Dendritic cell treated with granulocyte-macrophage colony-stimulating factor and Interleukin-4, amounts not matched to agents 40 ng/mL and 50 ng/mL, for 4 days (primary cell): ENCODE results near the gene TMEM109.
A peak's percentile ranks its signal among the peaks of the same experiment; 100 is the strongest.

ENCODE experiments used
- H3K27ac Mint-ChIP-seq: one replicate; pipeline ENCODE4 v1.8.0; 2022; ENCODE audit warnings: mild to moderate bottlenecking, mixed read lengths
- H3K27me3 Mint-ChIP-seq: one replicate; pipeline ENCODE4 v1.8.0; 2022; ENCODE audit warnings: mild to moderate bottlenecking, mixed read lengths
- H3K36me3 Mint-ChIP-seq: one replicate; pipeline ENCODE4 v1.8.0; 2022; ENCODE audit warnings: low read depth, mixed read lengths
- H3K4me1 Mint-ChIP-seq: one replicate; pipeline ENCODE4 v1.8.0; 2022; ENCODE audit warnings: low read depth, mixed read lengths
- H3K4me3 Mint-ChIP-seq: one replicate; pipeline ENCODE4 v1.8.0; 2022; ENCODE audit warnings: mild to moderate bottlenecking, moderate library complexity, mixed read lengths
- H3K9me3 Mint-ChIP-seq: one replicate; pipeline ENCODE4 v1.8.0; 2022; ENCODE audit warnings: mixed read lengths
- intact Hi-C: fragments of 100-400 bp; cut with micrococcal nuclease; formaldehyde crosslinking; loops from one replicate; pipeline ENCODE4 v1.15.0; 2022

Gene TMEM109

GRCh38 chr11:60953781-60954180, 39.8 kb downstream of the TMEM109 start:
- Mint-ChIP-seq H3K27me3 (peaks cover 17% of the 10 kb centered on the region), H3K4me1 (peaks cover 64% of the 10 kb centered on the region), H3K9me3 (no peaks in the 10 kb centered on the region), H3K36me3 (peaks cover 36% of the 10 kb centered on the region), H3K4me3 (peak overlapping the region; percentile 41), H3K27ac (peak overlapping the region; percentile 99)
- intact Hi-C loops: loop anchor here (2.0 to 5.0 kb wide), 3 partner anchors 17 to 174 kb away; partner anchors contain the start of genes CD6 and TMEM109

DNA sequence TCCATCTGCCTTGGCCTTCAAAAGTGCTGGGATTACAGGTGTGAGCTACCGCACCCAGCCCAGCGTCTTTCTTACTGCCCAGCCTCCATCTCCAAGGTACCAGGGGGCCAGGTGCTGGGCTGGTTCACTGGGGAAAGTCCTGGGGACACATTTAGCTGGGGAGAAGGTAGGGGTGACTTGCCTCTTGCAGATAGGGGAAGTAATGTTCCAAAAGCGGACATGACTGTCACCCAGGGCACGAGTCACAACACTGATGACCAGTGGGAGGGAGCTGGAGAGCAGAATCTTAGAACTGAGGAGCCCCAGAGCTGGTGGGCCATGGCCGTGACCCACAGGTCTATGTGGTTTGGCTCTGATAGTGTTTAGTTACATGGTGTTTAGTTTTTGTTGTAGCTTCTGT, 40.5 kb downstream of the TMEM109 start:
- H3K9me3 Mint-ChIP-seq: no peaks in the 10 kb centered on the region
- peaks cover 18% of the 10 kb centered on the region for H3K27me3 Mint-ChIP-seq
- H3K4me1 Mint-ChIP-seq: peaks cover 58% of the 10 kb centered on the region
- peaks cover 30% of the 10 kb centered on the region for H3K36me3 Mint-ChIP-seq
- H3K27ac Mint-ChIP-seq: peak overlapping the region; percentile 99
- intact Hi-C loops: loop anchor here (5.0 kb wide), 2 partner anchors 42 to 173 kb away; partner anchors contain the start of gene TMEM109
- no peak overlapping the region for H3K4me3 Mint-ChIP-seq

DNA sequence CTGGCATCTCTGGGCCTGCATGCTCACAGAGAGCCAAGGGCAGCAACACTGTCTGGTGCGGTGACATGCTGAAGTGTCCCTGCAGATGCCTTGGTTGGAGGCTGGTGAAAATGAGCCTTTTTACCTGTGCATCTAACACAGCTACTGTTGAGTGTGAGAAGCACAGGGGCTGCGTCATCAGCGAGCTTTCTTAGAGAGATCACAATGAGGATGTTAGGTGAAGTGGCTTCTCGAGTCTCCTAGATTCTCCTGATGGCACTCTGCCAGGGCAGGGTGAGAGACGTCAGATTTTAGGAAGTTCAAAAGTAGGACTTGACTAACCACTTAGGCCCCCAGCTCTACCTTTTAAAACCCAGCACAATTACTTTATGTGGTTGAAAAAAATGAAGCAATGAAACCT, 41.6 kb downstream of the TMEM109 start:
- H3K4me3 Mint-ChIP-seq: no peak overlapping the region
- intact Hi-C loops: no loop called here
- no peaks in the 10 kb centered on the region for H3K9me3 Mint-ChIP-seq
- peaks cover 58% of the 10 kb centered on the region for H3K4me1 Mint-ChIP-seq
- peaks cover 18% of the 10 kb centered on the region for H3K36me3 Mint-ChIP-seq
- H3K27ac Mint-ChIP-seq: peak overlapping the region; percentile 99
- H3K27me3 Mint-ChIP-seq: peaks cover 30% of the 10 kb centered on the region

DNA sequence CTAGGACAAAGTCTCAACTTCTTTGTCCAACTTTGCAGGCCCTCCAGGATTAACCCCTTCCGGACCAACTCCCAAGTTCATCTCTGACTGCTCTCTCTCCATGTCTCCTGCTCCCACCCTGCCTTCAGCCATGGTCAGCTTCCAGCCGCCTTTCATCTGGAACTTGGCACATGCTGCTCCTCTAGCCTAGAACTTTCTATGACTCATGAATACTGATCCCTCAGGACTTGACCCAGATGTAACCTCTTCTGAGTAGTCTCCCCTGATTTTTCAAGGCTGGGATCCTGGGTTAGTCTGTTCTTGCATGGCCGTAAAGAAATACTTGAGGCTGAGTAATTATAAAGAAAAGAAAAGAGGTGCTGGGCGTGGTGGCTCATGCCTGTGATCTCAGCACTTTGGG, 43.2 kb downstream of the TMEM109 start:
- intact Hi-C loops: no loop called here
- Mint-ChIP-seq H3K27me3 (peaks cover 36% of the 10 kb centered on the region), H3K9me3 (no peaks in the 10 kb centered on the region), H3K27ac (peak overlapping the region; percentile 37), H3K4me3 (no peak overlapping the region), H3K36me3 (peaks cover 3% of the 10 kb centered on the region), H3K4me1 (peaks cover 56% of the 10 kb centered on the region)

- peaks cover 34% of the 10 kb centered on the region for H3K4me1 Mint-ChIP-seq
- H3K9me3 Mint-ChIP-seq: no peaks in the 10 kb centered on the region
- peaks cover 36% of the 10 kb centered on the region for H3K27me3 Mint-ChIP-seq
- H3K36me3 Mint-ChIP-seq: no peaks in the 10 kb centered on the region
- H3K4me3 Mint-ChIP-seq: no peak overlapping the region
- intact Hi-C loops: no loop called here
- H3K27ac Mint-ChIP-seq: no peak overlapping the region
Measured at GRCh38 chr11:60959431-60959830, 45.5 kb downstream of the TMEM109 start.

DNA sequence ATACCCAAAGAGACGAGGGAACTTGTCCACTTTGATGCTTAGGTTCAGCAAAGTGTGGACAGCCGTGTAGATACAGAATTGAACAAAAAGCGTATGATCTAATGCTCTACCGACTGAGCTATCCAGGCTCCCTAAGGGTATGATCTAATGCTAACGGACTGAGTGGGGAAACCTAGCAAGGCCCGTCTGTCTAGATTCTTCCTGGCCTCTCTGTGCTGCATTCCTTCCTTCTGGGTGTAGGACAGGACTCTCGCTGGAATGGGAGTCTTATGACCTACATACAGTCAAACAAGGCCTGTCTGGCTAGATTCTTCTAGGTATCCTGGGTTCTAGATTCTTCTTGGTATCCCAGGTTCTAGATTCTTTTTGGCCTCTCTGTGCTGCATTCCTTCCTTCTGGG, 46.4 kb downstream of the TMEM109 start:
- intact Hi-C loops: no loop called here
- Mint-ChIP-seq H3K4me1 (peaks cover 30% of the 10 kb centered on the region), H3K36me3 (no peaks in the 10 kb centered on the region), H3K27me3 (peaks cover 36% of the 10 kb centered on the region), H3K9me3 (no peaks in the 10 kb centered on the region), H3K4me3 (no peak overlapping the region), H3K27ac (no peak overlapping the region)

DNA sequence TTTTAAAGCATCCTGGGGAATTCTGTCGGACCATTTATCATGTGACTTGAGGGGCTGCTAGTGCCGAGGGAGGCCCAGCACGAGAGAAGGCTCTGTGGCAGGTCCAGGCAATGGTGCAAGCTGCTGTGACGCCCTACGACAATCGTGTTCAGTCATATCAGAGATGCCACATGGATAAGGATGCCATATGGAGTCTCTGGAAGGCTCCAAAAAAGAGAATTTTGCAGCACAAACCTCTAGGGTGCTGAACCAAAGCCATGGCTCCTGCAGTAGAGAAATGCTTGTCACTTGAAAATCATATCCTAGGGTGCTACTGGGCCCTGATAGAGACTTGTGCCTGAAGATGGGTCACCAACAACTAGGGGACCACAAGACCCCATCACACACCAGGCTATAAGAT, 50.8 kb downstream of the TMEM109 start:
- intact Hi-C loops: no loop called here
- no peak overlapping the region for H3K4me3 Mint-ChIP-seq
- peaks cover 22% of the 10 kb centered on the region for H3K4me1 Mint-ChIP-seq
- H3K36me3 Mint-ChIP-seq: peaks cover 12% of the 10 kb centered on the region
- H3K9me3 Mint-ChIP-seq: peaks cover 28% of the 10 kb centered on the region
- H3K27me3 Mint-ChIP-seq: peaks cover 19% of the 10 kb centered on the region
- no peak overlapping the region for H3K27ac Mint-ChIP-seq

DNA sequence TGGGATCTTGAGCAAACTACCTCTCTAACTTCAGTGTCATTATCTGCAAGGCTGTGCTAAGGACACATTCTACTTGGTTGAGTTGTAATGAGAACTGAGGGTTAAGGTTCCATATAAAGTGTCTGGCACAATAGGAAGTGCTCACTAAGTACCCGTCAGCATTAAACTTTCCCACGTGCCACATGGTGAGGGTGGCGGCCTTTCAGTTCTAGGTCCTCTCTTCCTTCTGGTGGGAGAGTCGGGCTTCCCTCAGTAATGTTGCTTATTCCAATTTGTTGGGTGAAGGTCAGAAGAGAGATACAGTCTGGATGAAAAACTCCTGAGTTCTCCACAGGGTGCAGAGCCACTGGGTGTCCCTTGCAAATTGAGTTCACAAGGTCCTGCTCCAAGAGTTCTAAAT, 52.9 kb downstream of the TMEM109 start:
- Mint-ChIP-seq H3K27ac (peak overlapping the region; percentile 45), H3K4me3 (no peak overlapping the region), H3K27me3 (peaks cover 21% of the 10 kb centered on the region), H3K36me3 (peaks cover 12% of the 10 kb centered on the region), H3K4me1 (peaks cover 41% of the 10 kb centered on the region), H3K9me3 (peaks cover 28% of the 10 kb centered on the region)
- intact Hi-C loops: no loop called here

DNA sequence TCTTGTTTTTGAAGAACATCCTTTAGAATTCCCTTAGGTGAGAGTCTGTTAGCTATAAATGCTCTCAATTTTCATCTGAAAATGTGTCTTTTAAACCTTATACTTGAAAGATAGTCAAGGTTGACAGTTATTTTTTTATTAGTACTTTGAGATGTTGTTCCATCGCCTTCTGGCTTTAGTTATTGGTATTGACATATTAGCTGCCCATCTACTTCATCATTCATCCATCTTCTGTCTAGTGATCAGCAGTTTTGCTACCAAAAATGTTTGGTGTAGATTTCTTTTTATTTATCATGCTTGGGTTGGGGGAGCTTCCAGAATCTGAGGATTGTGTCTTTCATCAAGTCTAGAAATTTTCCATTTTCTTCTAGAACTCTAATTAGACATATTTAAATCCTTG, 54.3 kb downstream of the TMEM109 start:
- H3K9me3 Mint-ChIP-seq: peaks cover 28% of the 10 kb centered on the region
- peaks cover 33% of the 10 kb centered on the region for H3K27me3 Mint-ChIP-seq
- H3K4me3 Mint-ChIP-seq: no peak overlapping the region
- intact Hi-C loops: no loop called here
- peaks cover 41% of the 10 kb centered on the region for H3K4me1 Mint-ChIP-seq
- H3K27ac Mint-ChIP-seq: no peak overlapping the region
- H3K36me3 Mint-ChIP-seq: peaks cover 12% of the 10 kb centered on the region

DNA sequence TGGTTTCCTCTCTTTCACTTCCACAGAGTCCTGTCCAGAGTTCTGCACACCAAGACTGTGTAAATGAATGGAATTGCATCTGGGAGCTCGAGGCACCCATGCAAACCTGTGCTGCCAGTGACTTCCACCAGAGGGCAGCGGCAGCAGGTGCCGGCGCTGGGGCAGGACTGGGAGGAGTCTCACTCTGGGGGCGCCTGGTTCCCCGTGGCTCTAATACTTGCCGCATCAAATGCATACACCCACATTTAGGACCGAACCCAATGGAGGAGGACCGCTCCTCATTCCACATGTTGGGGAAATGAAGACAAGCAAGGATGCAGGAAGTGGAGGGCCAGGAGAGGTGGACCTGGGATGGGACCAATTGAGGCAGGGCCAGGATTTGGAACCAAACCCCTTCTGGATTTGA, 56.4 kb downstream of the TMEM109 start:
- H3K36me3 Mint-ChIP-seq: peaks cover 12% of the 10 kb centered on the region
- no peak overlapping the region for H3K27ac Mint-ChIP-seq
- H3K4me1 Mint-ChIP-seq: peaks cover 48% of the 10 kb centered on the region
- intact Hi-C loops: loop anchor here (1.0 to 2.0 kb wide), 2 partner anchors 18 to 159 kb away; partner anchors contain the start of gene SLC15A3
- peaks cover 36% of the 10 kb centered on the region for H3K27me3 Mint-ChIP-seq
- H3K9me3 Mint-ChIP-seq: peaks cover 28% of the 10 kb centered on the region
- H3K4me3 Mint-ChIP-seq: no peak overlapping the region

DNA sequence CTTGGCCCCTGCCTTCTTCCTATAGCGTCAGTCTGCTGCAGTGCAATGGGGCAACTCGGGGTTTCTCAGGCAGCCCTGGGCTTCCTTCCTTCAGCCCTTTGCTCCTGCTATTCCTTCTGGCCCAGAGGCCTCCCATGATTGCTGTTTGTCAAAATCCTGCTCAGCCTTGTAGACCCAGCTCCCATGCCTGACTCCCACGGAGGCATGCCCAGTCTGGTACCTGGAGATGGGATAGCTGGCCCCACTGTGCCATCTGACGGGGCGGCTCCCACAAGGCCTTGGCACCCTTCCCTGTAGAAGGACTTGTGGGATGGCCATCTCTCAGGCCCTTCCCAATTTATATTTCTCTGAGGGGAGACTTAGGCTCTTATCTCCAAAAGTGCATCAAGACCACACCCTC, 56.9 kb downstream of the TMEM109 start:
- peaks cover 12% of the 10 kb centered on the region for H3K36me3 Mint-ChIP-seq
- intact Hi-C loops: loop anchor here (1.0 to 2.0 kb wide), 2 partner anchors 18 to 158 kb away; partner anchors contain the start of gene SLC15A3
- peaks cover 28% of the 10 kb centered on the region for H3K9me3 Mint-ChIP-seq
- H3K4me1 Mint-ChIP-seq: peaks cover 43% of the 10 kb centered on the region
- H3K27me3 Mint-ChIP-seq: peaks cover 34% of the 10 kb centered on the region
- no peak overlapping the region for H3K27ac Mint-ChIP-seq
- H3K4me3 Mint-ChIP-seq: no peak overlapping the region

DNA sequence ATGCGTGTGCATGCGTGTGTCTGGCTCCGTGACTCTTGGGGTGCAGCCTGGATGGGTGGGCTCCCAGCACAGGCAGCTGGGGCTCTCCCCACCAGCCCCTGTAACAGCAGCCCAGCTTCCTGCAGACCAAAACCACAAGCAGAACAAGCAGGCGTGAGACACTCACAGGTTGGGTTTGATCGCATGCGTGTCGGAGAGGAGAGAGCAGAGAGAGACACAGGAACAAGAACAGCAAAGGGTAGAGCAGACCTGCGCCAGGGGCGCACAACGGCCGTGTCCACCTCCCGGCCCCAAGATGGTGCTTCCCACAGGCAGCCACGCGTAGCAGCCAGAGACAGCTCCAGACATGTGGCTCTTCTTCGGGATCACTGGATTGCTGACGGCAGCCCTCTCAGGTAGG, 57.6 kb downstream of the TMEM109 start, which contains the start of gene CD6:
CD6 (plus strand) TSS at position 161 of the 400 bp plus-strand sequence; CDS start at position 347, 186 bp downstream.
- H3K4me1 Mint-ChIP-seq: peaks cover 37% of the 10 kb centered on the region
- intact Hi-C loops: loop anchor here (2.0 kb wide), 1 partner anchor 19 kb away; the partner anchor contains the start of gene SLC15A3
- H3K27ac Mint-ChIP-seq: no peak within 1 kb of the TSS
- no peak within 1 kb of the TSS for H3K4me3 Mint-ChIP-seq
- peaks cover 12% of the 10 kb centered on the region for H3K36me3 Mint-ChIP-seq
- peaks cover 28% of the 10 kb centered on the region for H3K9me3 Mint-ChIP-seq
- peaks cover 34% of the 10 kb centered on the region for H3K27me3 Mint-ChIP-seq

- intact Hi-C loops: no loop called here
- peaks cover 34% of the 10 kb centered on the region for H3K27me3 Mint-ChIP-seq
- H3K4me1 Mint-ChIP-seq: peaks cover 30% of the 10 kb centered on the region
- no peak overlapping the region for H3K27ac Mint-ChIP-seq
- peaks cover 23% of the 10 kb centered on the region for H3K9me3 Mint-ChIP-seq
- H3K36me3 Mint-ChIP-seq: peaks cover 8% of the 10 kb centered on the region
- H3K4me3 Mint-ChIP-seq: no peak overlapping the region
Measured at GRCh38 chr11:60972182-60973030, 58.4 kb downstream of the TMEM109 start.
